Calu3 (cell line): ENCODE data around the gene ZNF683. TPM values are rescaled to one million over a fixed set of nuclear protein-coding genes. Genes with fewer than 3 reads are reported as not detected.

Experiments used
- BruUV-seq: library from RNA; stranded (reverse); fragments of 400-500 nt; replicated peaks from 2 replicates; lab custom pipeline; 2021; lab: Mats Ljungman, UMichigan
- CTCF ChIA-PET: fragments of 300-600 bp; sonication (Branson Sonifier 250); formaldehyde crosslinking; loops from one replicate; lab custom pipeline; 2022; ENCODE audit warnings: antibody characterized with exemption; lab: Charles Lee
- DNase-seq: peaks from one replicate; pipeline ENCODE4 v3.0.0; 2022
- H3K27ac Mint-ChIP-seq: one replicate; pipeline ENCODE4 v1.8.0; 2022; ENCODE audit warnings: mixed read lengths; ENCODE audit not compliant: unreplicated experiment
- H3K27me3 Mint-ChIP-seq: one replicate; pipeline ENCODE4 v1.8.0; 2022; ENCODE audit warnings: mixed read lengths; ENCODE audit not compliant: unreplicated experiment
- H3K36me3 Mint-ChIP-seq: one replicate; pipeline ENCODE4 v1.8.0; 2022; ENCODE audit warnings: mild to moderate bottlenecking, moderate library complexity, mixed read lengths; ENCODE audit not compliant: insufficient read depth, unreplicated experiment
- H3K4me1 Mint-ChIP-seq: one replicate; pipeline ENCODE4 v1.8.0; 2022; ENCODE audit warnings: mild to moderate bottlenecking, low read depth, mixed read lengths; ENCODE audit not compliant: unreplicated experiment
- H3K4me3 Mint-ChIP-seq: one replicate; pipeline ENCODE4 v1.8.0; 2022; ENCODE audit warnings: mild to moderate bottlenecking, low read depth, moderate library complexity, mixed read lengths; ENCODE audit not compliant: unreplicated experiment
- H3K9me3 Mint-ChIP-seq: one replicate; pipeline ENCODE4 v1.8.0; 2022; ENCODE audit warnings: low read depth, mixed read lengths; ENCODE audit not compliant: unreplicated experiment
- intact Hi-C: fragments of 100-400 bp; cut with micrococcal nuclease; formaldehyde crosslinking; loops from one replicate; pipeline ENCODE4 v1.10.0; 2022; ENCODE audit not compliant: unreplicated experiment
- total RNA-seq: library from RNA; stranded (reverse); gene quantifications from 2 replicates; pipeline ENCODE4 v1.2.3, GENCODE V29; 2022
- TF ChIP-seq, protein P1 (sequence below): fragments of 200-600 bp; IDR thresholded peaks from one replicate; pipeline ENCODE4 v1.8.0; 2022; ENCODE audit warnings: antibody characterized with exemption; ENCODE audit not compliant: unreplicated experiment

The ZNF683 gene
- total RNA-seq, 1 experiment from 2014 or later, result not detected

DNA sequence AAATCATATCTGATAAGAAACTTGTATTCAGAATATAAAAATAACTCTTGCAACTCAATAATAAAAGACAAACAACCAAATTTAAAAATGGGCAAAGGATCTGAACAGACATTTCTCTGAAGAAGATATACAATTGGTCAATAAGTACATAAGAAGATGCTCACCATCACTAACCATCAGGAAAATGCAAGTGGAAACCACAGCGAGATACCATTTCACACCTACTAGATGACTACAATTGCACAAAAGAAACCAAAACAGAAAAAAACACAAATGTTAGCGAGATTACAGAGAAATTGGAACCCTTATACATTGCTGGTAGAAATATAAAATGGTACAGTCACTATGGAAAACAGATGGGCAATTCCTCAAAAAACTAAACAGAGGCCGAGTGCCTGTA, 11.5 kb upstream of the ZNF683 start:
- H3K27me3 Mint-ChIP-seq, result peaks cover 7% of the 10 kb centered on the region
- H3K9me3 Mint-ChIP-seq, result no peaks in the 10 kb centered on the region
- CTCF ChIA-PET, result no interaction called here
- H3K4me3 Mint-ChIP-seq, result no peak overlapping the region
- peaks cover 8% of the 10 kb centered on the region for H3K4me1 Mint-ChIP-seq
- intact Hi-C loops, result no loop called here
- DNase-seq, result no peak
- TF ChIP-seq, protein P1, sequence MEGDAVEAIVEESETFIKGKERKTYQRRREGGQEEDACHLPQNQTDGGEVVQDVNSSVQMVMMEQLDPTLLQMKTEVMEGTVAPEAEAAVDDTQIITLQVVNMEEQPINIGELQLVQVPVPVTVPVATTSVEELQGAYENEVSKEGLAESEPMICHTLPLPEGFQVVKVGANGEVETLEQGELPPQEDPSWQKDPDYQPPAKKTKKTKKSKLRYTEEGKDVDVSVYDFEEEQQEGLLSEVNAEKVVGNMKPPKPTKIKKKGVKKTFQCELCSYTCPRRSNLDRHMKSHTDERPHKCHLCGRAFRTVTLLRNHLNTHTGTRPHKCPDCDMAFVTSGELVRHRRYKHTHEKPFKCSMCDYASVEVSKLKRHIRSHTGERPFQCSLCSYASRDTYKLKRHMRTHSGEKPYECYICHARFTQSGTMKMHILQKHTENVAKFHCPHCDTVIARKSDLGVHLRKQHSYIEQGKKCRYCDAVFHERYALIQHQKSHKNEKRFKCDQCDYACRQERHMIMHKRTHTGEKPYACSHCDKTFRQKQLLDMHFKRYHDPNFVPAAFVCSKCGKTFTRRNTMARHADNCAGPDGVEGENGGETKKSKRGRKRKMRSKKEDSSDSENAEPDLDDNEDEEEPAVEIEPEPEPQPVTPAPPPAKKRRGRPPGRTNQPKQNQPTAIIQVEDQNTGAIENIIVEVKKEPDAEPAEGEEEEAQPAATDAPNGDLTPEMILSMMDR, result no peak
- no TSS peak for BruUV-seq
- no peak overlapping the region for H3K27ac Mint-ChIP-seq
- no peaks in the 10 kb centered on the region for H3K36me3 Mint-ChIP-seq

GRCh38 chr1:26378879-26379251, 6.3 kb upstream of the ZNF683 start:
- intact Hi-C loops, result no loop called here
- Mint-ChIP-seq H3K27me3 (peaks cover 9% of the 10 kb centered on the region), H3K4me1 (peaks cover 11% of the 10 kb centered on the region), H3K36me3 (no peaks in the 10 kb centered on the region), H3K27ac (no peak overlapping the region), H3K9me3 (no peaks in the 10 kb centered on the region), H3K4me3 (no peak overlapping the region)
- BruUV-seq, result no TSS peak
- no peak for DNase-seq
- TF ChIP-seq, protein P1, result no peak
- CTCF ChIA-PET, result no interaction called here

DNA sequence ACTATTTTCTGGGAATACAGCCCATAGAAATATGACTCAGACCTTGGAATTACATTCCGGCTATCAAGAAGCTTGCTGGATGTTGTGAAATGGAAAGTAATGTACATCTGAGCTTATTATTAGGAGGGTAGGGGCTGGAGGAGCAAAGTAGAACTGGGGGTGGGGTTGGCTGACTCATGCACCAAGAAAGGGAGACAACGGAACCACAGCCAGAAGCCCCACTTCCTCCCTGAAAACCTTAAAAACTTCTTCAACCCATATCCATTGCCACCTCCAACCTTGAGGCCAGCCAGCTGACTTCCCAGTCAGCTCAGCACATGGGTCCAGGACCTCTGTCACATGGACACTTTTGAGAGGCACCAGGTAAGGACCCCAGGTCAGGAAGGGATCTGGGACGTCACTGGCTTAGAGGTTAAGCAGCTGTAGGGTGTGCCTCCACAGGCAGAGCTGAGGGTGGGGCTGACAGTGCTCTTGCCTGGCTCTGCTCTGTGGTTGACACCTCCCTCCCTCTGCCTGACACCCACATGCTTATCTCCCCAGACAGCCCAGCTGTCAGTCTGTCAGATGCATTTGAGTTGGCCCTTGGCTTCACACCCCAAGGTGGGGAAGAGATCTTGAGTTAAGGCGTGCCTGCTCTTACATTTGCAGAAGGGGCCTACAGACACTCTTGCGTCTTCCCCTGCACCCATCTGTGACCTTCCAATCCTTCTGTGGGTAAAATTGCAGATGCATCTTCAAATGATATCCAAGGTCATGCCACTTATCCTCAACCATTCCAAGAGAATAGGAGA, 5.7 kb upstream of the ZNF683 start:
- Mint-ChIP-seq H3K4me3 (no peak overlapping the region), H3K9me3 (no peaks in the 10 kb centered on the region), H3K27me3 (peaks cover 15% of the 10 kb centered on the region), H3K4me1 (peaks cover 11% of the 10 kb centered on the region), H3K36me3 (no peaks in the 10 kb centered on the region), H3K27ac (no peak overlapping the region)
- CTCF ChIA-PET, result interaction anchor here (1.0 to 1.1 kb wide), 2 partner anchors 14 to 39 kb away, joined by 4 to 6 read pairs; no protein-coding TSS in a partner anchor
- TF ChIP-seq, protein P1, result no peak
- intact Hi-C loops, result no loop called here
- BruUV-seq, result no TSS peak
- DNase-seq, result no peak

GRCh38 chr1:26376050-26376449, 3.5 kb upstream of the ZNF683 start:
- no peak overlapping the region for H3K4me3 Mint-ChIP-seq
- no peak for DNase-seq
- TF ChIP-seq, protein P1, result no peak
- no peaks in the 10 kb centered on the region for H3K9me3 Mint-ChIP-seq
- peaks cover 33% of the 10 kb centered on the region for H3K27me3 Mint-ChIP-seq
- H3K27ac Mint-ChIP-seq, result no peak overlapping the region
- H3K4me1 Mint-ChIP-seq, result peaks cover 11% of the 10 kb centered on the region
- intact Hi-C loops, result no loop called here
- no TSS peak for BruUV-seq
- no peaks in the 10 kb centered on the region for H3K36me3 Mint-ChIP-seq
- CTCF ChIA-PET, result no interaction called here
